ENCODE data around the gene PRRG2. TPM values are rescaled to one million over a fixed set of nuclear protein-coding genes. Genes with fewer than 3 reads are reported as not detected.

The PRRG2 gene
- total and polyA plus RNA-seq, 2 of the 13 experiments (the other 11 are each of a cell fraction or from before 2014, with no cell fraction given), result 0.66 to 0.82 TPM

GRCh38 chr19:49570138-49570856 lies 10.8 kb upstream of the PRRG2 start (continued):
- TF ChIP-seq HMGXB4 (CRISPR knock-in tag; IDR thresholded peaks at IDR 0.05; ENCODE audit: borderline replicate concordance in 1 of 2, low read depth in 1 of 2) (peak; percentile 71 to 89), KLF16 (CRISPR knock-in tag; IDR thresholded peaks at IDR 0.05) (peak in 1 of 2 experiments; percentile 70; a peak in 1 of 4 replicates), ZNF547 (CRISPR knock-in tag; IDR thresholded peaks at IDR 0.05) (0 out of 2 replicates have a peak, but pooled peaks have one; percentile 19), KDM5A (IDR thresholded peaks at IDR 0.05; ENCODE audit: borderline replicate concordance, low read length) (0 out of 2 replicates have a peak, but pooled peaks have one; percentile 26), REL (CRISPR knock-in tag; conservative IDR thresholded peaks at IDR 0.05) (no peak), MED1 (CRISPR knock-in tag; IDR thresholded peaks at IDR 0.05) (0 out of 2 replicates have a peak, but pooled peaks have one; percentile 31), ZFP91 (CRISPR knock-in tag; IDR thresholded peaks at IDR 0.05; ENCODE audit: borderline replicate concordance) (peak; percentile 56; the same call in 1 of the 2 replicates), AKAP8 (CRISPR knock-in tag; IDR thresholded peaks at IDR 0.05) (no peak), SOX5 (CRISPR knock-in tag; IDR thresholded peaks at IDR 0.05; ENCODE audit: borderline replicate concordance) (peak; percentile 34; the same call in 1 of the 2 replicates), ZNF709 (CRISPR knock-in tag; IDR thresholded peaks at IDR 0.05) (no peak), MTF2 (CRISPR knock-in tag; IDR thresholded peaks at IDR 0.05; ENCODE audit: borderline replicate concordance) (no peak), RARA (CRISPR knock-in tag; IDR thresholded peaks at IDR 0.05) (peak; percentile 37), SMC3 (IDR thresholded peaks at IDR 0.05; ENCODE audit: low read length) (peak; percentile 92), ZNF251 (CRISPR knock-in tag; IDR thresholded peaks at IDR 0.05) (no peak), THRA (CRISPR knock-in tag; IDR thresholded peaks at IDR 0.05; ENCODE audit: borderline replicate concordance) (no peak), KAT8 (CRISPR knock-in tag; IDR thresholded peaks at IDR 0.05) (peak; percentile 51; the same call in 1 of the 2 replicates), MXI1 (IDR thresholded peaks at IDR 0.05; ENCODE audit: borderline replicate concordance, low read depth, low read length) (0 out of 3 replicates have a peak, but pooled peaks have one; percentile 31)
- TF ChIP-seq, protein P1, sequence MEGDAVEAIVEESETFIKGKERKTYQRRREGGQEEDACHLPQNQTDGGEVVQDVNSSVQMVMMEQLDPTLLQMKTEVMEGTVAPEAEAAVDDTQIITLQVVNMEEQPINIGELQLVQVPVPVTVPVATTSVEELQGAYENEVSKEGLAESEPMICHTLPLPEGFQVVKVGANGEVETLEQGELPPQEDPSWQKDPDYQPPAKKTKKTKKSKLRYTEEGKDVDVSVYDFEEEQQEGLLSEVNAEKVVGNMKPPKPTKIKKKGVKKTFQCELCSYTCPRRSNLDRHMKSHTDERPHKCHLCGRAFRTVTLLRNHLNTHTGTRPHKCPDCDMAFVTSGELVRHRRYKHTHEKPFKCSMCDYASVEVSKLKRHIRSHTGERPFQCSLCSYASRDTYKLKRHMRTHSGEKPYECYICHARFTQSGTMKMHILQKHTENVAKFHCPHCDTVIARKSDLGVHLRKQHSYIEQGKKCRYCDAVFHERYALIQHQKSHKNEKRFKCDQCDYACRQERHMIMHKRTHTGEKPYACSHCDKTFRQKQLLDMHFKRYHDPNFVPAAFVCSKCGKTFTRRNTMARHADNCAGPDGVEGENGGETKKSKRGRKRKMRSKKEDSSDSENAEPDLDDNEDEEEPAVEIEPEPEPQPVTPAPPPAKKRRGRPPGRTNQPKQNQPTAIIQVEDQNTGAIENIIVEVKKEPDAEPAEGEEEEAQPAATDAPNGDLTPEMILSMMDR (CRISPR knock-in tag; IDR thresholded peaks at IDR 0.05), result peak; percentile 89
- TF ChIP-seq, protein P2, sequence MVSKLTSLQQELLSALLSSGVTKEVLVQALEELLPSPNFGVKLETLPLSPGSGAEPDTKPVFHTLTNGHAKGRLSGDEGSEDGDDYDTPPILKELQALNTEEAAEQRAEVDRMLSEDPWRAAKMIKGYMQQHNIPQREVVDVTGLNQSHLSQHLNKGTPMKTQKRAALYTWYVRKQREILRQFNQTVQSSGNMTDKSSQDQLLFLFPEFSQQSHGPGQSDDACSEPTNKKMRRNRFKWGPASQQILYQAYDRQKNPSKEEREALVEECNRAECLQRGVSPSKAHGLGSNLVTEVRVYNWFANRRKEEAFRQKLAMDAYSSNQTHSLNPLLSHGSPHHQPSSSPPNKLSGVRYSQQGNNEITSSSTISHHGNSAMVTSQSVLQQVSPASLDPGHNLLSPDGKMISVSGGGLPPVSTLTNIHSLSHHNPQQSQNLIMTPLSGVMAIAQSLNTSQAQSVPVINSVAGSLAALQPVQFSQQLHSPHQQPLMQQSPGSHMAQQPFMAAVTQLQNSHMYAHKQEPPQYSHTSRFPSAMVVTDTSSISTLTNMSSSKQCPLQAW (CRISPR knock-in tag; IDR thresholded peaks at IDR 0.05), result peak; percentile 54; the same call in 1 of the 2 replicates

All from HepG2 (cell line).